Kidney epithelial cell (primary cell): ENCODE data around the gene GBP6. TPM values are rescaled to one million over a fixed set of nuclear protein-coding genes. Genes with fewer than 3 reads are reported as not detected.

ENCODE experiments used
- DNase-seq: peaks from one replicate; pipeline ENCODE4 v3.0.0-alpha.2; 2010; ENCODE audit warnings: low read depth
- H3K27me3 ChIP-seq: 2 replicates; pipeline ENCODE4 v1.6.0; 2011; ENCODE audit warnings: low read length; ENCODE audit not compliant: control insufficient read depth, insufficient read depth
- H3K36me3 ChIP-seq: 2 replicates; pipeline ENCODE4 v1.5.1; 2011; ENCODE audit warnings: low read length; ENCODE audit not compliant: control insufficient read depth, insufficient read depth
- H3K4me3 ChIP-seq: 2 replicates; pipeline ENCODE4 v1.5.1; 2011; ENCODE audit warnings: low read depth, mild to moderate bottlenecking, control low read depth, low read length
- total RNA-seq: library from RNA; depleted of rRNA; stranded (reverse); fragments of >200 nt; gene quantifications from 2 replicates; pipeline ENCODE4 v1.2.3, GENCODE V29; 2015
- TF ChIP-seq, protein P1 (sequence below): IDR thresholded peaks from 2 replicates; pipeline ENCODE4 v1.5.1; 2011; ENCODE audit warnings: mild to moderate bottlenecking, moderate library complexity, low read length, control low read depth, inconsistent platforms; ENCODE audit not compliant: insufficient read depth, poor library complexity, severe bottlenecking

GBP6 gene, protein sequence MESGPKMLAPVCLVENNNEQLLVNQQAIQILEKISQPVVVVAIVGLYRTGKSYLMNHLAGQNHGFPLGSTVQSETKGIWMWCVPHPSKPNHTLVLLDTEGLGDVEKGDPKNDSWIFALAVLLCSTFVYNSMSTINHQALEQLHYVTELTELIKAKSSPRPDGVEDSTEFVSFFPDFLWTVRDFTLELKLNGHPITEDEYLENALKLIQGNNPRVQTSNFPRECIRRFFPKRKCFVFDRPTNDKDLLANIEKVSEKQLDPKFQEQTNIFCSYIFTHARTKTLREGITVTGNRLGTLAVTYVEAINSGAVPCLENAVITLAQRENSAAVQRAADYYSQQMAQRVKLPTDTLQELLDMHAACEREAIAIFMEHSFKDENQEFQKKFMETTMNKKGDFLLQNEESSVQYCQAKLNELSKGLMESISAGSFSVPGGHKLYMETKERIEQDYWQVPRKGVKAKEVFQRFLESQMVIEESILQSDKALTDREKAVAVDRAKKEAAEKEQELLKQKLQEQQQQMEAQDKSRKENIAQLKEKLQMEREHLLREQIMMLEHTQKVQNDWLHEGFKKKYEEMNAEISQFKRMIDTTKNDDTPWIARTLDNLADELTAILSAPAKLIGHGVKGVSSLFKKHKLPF
- 0.21 and 1.1 TPM in 2 replicates for total RNA-seq

DNA sequence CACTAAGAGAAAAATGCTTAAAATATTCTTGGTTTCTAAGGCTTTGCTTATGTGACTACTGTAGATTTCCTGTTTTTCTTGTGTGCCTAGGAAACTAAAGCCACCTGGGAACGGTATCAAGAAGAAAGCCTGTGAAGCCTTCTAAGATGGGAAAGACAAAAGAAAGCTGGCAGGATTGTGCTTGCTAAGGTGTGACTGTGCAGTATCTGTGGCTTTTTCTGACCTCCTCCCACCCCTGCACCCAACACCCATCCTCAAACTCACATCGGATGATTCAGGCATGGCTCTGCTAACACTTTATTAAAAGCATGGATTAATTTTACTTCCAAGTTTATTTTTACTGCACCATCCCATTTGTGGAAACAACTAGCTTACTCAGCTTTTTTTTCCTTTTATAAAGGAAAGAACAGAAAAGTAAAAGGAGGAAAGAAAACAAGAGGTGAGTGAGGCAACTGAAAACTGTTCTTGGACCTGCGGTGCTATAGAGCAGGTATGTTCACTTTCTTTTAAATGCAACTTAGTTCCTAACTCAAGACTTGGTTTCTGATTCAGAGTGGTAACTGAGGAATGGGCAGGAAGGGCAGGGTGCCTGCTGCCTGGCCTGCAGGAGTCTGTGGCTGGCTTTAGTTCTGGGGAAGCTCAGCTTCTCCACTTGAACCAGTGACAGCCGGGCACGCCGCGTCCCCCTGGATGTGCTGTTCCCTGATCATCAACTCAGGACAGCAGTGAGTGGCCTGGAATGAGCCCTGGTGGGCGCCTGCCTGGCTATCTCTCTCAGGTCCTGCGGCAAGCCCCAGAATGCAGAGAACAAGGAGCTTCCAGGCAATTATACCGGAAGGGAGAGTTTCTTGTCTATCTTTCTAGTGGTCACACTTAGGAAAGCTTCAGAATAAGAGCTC, at the start of gene GBP6:
TSS of gene GBP6 (plus strand) at position 422 of the 899 bp plus-strand sequence. CDS start 4,493 bp downstream, outside the sequence.
- H3K27me3 ChIP-seq = no peaks in the 10 kb centered on the region
- no peak for DNase-seq
- TF ChIP-seq, protein P1, sequence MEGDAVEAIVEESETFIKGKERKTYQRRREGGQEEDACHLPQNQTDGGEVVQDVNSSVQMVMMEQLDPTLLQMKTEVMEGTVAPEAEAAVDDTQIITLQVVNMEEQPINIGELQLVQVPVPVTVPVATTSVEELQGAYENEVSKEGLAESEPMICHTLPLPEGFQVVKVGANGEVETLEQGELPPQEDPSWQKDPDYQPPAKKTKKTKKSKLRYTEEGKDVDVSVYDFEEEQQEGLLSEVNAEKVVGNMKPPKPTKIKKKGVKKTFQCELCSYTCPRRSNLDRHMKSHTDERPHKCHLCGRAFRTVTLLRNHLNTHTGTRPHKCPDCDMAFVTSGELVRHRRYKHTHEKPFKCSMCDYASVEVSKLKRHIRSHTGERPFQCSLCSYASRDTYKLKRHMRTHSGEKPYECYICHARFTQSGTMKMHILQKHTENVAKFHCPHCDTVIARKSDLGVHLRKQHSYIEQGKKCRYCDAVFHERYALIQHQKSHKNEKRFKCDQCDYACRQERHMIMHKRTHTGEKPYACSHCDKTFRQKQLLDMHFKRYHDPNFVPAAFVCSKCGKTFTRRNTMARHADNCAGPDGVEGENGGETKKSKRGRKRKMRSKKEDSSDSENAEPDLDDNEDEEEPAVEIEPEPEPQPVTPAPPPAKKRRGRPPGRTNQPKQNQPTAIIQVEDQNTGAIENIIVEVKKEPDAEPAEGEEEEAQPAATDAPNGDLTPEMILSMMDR = no peak
- no peak within 1 kb of the TSS for H3K4me3 ChIP-seq
- H3K36me3 ChIP-seq = no peaks in the 10 kb centered on the region

DNA sequence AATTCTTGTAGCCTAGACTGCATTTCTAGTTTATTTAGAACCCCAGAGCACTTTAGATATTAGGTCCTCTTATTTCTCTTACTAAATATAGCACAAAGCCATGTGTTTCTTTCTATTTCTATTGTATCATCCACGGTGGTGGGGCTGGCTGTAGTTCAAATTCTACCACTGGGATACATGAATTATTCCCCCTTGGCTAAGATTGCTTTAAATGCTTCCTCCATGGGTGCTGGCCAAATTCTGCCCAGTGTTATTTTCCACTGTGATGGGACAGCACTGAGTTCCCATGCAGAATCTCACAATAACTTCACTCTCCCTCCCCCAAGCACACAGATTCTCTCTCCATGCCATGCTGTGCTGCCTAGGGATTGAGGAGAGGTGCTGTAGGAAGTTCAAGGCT, 41.5 kb upstream of the GBP6 start:
- DNase-seq = no peak
- TF ChIP-seq, protein P1 = no peak
- Histone ChIP-seq H3K36me3 (no peaks in the 10 kb centered on the region), H3K4me3 (no peak overlapping the region), H3K27me3 (peaks cover 3% of the 10 kb centered on the region)

DNA sequence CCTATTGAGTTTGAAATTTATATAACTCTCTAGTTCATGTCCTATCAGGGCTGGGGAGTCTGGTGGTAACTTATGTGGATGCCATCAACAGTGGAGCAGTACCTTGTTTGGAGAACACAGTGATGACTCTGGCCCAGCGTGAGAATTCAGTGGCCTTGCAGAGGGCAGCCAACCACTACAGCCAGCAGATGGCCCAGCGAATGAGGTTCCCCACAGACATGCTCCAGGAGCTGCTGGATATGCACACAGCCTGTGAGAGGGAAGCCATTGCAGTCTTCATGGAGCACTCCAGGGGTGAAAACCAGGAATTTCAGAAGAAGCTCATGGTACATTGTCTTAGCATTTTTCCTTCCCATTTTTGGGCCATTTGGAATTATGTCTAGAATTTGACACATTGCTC, 32.0 kb upstream of the GBP6 start:
- Histone ChIP-seq H3K36me3 (no peaks in the 10 kb centered on the region), H3K4me3 (no peak overlapping the region), H3K27me3 (no peaks in the 10 kb centered on the region)
- no peak for DNase-seq
- TF ChIP-seq, protein P1 = no peak

DNA sequence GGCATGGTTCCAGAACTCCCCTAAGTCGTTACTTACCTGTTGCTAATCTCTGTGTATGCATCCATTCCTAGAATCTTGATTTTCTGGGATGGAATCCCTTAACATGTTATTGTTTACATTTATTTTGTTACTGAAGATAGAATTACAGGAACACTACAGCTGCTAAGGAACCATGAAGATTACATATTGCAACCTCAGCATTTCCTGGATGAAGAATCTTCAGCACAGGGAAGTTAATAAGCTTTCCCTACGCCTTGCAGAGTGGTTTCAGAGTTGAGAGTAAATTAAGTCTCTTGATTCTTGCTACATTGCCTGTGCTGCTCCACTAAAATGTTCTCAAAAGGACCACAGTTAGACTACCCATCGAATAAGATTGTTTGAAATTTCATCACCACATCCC, 31.4 kb upstream of the GBP6 start:
- TF ChIP-seq, protein P1 = no peak
- H3K36me3 ChIP-seq = no peaks in the 10 kb centered on the region
- H3K27me3 ChIP-seq = no peaks in the 10 kb centered on the region
- H3K4me3 ChIP-seq = no peak overlapping the region
- DNase-seq = no peak

DNA sequence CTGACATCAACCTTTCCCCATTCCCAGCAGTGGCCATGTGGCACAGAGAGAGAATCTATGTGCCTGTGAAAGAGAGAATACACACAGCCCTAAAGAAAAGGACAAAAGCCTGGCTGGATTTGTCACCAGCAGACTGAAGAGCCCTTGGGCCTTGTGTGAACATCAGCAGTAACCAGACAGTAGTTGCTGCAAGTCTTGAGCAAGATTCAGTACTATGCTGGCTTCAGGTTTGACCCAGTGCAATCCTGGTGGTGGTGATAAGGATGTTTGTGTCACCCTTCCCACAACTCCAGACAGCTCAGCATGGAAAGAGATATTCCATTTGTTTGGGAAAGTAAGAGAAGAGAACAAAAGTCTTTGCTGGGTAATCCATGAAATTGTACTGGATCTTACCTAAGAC, 28.4 kb upstream of the GBP6 start:
- H3K4me3 ChIP-seq = no peak overlapping the region
- no peaks in the 10 kb centered on the region for H3K36me3 ChIP-seq
- DNase-seq = no peak
- TF ChIP-seq, protein P1 = no peak
- H3K27me3 ChIP-seq = no peaks in the 10 kb centered on the region
